IMR-90 (cell line): ENCODE data around the gene PRAMEF10.

Experiments
- CTCF ChIP-seq: conservative IDR thresholded peaks from 2 replicates; pipeline ENCODE4 v1.5.1; 2012; ENCODE audit warnings: mild to moderate bottlenecking, low read depth, low read length, improper control_type of control experiment
- NFE2L2 ChIP-seq: fragments of 150-350 bp; IDR thresholded peaks from 2 replicates; pipeline ENCODE4 v1.6.1; 2016; ENCODE audit warnings: low read depth, mild to moderate bottlenecking, low read length
- POLR2A ChIP-seq: IDR thresholded peaks from 2 replicates; pipeline ENCODE4 v1.6.1; 2012; ENCODE audit warnings: mild to moderate bottlenecking, low read depth, low read length
- RFX5 ChIP-seq: IDR thresholded peaks from 2 replicates; pipeline ENCODE4 v1.8.0; 2012; ENCODE audit warnings: low read depth, mild to moderate bottlenecking, low read length, moderate library complexity

GRCh38 chr1:12851779-12852178 lies 46.3 kb downstream of the PRAMEF10 start:
- no peak for TF ChIP-seq CTCF
- no peak for TF ChIP-seq POLR2A
- TF ChIP-seq NFE2L2: no peak
- TF ChIP-seq RFX5: no peak
